Activated CD4-positive, alpha-beta T cell treated with anti-CD3 and anti-CD28 coated beads, Interleukin-2, amount 50 U/mL, for 4 hours (primary cell): ENCODE measurements around the gene DOCK10.

ENCODE experiments used
- DNase-seq, 2 experiments: peaks; one replicate each; pipeline ENCODE4 v3.0.0-alpha.2; 2020

The DOCK10 gene

DNA sequence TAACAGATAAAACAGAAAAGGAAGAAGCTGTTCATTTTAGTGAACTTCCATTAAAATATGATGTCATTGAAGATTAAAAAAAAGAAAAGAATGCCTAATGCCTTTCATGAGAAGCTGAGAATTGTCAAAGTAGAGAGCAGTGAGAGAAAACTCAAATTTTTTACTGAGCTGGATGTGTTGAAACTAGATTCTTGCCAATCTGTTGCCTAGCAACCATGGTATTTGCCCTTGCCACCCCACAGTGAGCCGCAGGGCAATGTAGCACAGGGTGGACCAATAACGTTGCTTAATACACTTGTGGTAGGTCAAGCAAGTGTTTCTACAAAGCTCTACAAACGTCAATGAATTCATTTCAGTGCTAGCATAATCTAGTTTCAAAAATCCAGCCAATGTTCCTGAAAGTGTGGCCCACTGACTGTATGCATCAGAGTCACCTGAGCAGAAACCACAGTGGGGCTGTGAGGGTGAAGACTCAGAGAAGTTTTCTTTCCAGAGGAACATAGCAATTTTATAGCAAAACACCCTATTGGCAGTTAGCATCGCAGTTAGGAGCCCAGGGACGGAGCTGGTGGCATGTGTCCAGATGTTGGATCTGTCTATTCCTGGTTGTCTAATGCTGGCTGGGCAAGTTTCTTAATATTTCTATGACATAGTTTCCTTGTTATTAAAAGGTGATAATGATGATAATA, 132.2 kb downstream of the DOCK10 start:
- DNase-seq, result no peak

DNA sequence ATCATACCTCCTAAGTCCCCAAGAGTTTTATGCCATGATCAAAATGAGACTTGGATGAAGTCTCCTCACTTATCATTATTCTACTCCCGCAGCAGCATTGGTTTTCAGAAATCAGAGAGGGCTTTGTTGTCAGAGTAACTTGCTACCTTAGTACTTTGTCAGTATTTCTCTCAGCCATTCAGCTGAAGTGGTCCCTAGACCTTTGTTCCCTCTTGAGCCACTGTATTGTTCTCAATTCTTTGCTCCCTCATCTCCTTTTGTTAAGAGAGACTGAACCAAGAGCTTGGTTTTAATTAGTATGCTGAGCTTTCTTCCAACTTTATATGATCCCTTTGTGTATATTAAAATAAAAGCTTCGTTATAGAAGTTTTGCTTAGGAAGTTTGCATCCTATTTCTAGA, 133.4 kb downstream of the DOCK10 start:
- DNase-seq, result no peak

DNA sequence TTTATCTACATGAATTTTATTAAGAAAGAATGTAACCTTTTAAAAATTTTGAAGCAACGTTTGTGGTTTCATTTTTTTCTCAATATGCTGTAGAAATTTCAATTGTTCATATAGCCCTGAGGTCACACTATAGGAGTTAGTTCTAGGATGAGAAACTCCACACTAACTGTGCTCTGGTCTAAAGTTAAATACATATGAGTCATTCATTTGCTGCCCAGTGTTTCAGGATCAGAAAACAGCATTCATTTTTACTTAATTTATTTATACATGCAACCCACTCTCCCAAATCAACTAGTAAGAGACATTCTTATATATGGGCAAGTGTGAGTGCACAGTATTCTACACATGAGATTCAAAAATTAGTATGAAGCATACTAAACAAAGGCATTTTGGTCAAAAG, 137.9 kb downstream of the DOCK10 start:
- no peak for DNase-seq

DNA sequence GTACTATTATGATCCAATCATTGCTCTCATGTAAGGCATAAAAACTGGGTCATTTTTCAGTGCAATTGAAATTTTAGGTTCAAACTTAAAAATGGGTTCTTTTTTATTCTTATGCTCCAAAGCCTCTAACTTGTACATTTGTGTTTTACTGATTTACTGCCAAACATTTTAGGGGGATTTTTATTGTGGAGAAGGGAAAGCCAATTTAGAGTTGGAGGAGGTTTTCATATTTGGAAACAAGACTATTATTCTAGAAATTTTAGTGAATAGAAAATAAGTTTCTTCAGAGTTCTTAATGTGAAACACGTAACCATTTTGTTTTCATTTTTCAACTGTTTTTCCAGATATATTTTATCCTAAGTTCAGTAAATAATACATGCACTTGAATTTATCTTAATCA, 138.6 kb downstream of the DOCK10 start:
- DNase-seq, result no peak

DNA sequence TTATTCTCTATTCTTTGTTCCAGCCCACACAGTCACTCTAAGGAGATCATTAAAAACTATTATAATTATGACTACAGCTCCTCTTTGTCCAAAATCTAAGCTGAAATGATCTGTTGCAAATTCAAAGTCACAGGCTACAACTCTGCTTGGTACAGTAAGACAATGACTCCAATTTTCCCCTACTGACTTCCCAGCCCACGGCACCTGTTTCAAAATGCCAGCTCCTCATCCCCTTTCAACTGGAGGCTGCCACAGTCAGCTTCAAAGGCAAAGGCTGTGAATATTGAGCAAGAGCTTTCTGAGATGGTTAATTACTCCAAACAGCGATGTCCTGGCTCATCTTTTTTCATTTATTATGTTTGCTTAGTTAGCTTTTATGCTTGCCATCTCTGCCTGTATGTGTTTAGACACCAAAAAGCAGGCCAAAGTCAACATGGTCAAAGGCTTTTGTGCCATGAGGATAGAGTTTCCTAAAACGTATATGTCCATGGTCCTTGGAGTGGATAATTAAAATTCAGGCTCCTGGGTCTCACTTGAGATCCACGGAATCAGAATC, 141.1 kb downstream of the DOCK10 start:
- DNase-seq, result peak; percentile 10 to 22

DNA sequence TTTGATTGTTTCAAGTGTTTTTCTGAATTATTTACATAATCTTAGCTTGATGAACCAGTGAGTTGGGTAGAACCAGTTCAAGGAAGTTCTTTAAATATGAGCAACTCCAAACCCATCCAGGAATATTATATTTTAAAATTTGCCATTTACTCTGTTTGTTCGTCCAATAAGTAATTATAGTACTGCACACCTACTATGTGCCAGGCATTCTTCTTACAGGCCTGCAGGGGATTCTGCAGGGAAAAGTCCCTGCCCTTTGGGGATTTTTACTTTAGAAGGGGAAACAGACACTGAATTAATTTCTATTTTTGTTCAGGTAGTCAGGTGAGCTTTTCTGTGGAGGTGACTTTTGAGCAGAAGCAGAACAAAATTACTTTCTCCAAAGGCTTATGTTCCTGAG, 146.9 kb downstream of the DOCK10 start:
- DNase-seq, result no peak

DNA sequence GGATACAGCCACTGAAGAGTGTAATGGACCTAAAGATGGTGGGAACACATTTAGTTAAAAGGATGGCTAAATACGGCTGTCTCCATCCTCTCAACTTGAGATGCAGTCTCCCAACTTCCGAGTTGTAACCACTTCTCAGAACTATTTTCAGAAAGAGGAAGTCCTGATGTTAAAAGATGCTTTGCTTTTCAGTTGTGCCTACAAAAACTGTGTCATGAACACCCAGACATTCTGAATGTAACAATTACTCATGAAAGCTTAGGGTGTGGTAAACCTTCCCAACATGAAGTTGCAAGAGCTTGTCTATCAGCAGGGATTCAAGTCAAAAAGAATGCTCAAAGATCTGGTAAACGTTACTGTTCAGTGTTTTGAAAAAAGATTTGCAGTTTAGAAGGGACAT, 147.9 kb downstream of the DOCK10 start:
- no peak for DNase-seq

DNA sequence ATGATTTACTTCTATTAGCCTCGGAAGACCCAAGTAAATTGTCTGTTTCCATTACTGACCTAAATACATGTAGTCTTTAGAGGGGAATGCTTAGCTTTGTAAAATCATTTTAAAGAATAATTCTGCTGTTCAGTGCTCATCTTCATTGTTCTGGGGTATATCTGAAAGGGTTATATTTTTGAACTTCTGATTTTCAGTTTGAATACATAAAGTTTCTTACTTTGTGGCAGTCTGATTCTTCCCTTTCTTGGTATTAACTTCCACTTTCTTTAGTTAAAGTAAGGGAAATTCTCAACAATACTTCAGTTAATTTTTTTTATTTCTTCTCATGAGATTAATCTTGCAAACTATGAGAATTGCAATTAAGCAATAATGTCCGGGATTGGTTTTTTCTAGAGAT, 148.4 kb downstream of the DOCK10 start:
- no peak for DNase-seq

DNA sequence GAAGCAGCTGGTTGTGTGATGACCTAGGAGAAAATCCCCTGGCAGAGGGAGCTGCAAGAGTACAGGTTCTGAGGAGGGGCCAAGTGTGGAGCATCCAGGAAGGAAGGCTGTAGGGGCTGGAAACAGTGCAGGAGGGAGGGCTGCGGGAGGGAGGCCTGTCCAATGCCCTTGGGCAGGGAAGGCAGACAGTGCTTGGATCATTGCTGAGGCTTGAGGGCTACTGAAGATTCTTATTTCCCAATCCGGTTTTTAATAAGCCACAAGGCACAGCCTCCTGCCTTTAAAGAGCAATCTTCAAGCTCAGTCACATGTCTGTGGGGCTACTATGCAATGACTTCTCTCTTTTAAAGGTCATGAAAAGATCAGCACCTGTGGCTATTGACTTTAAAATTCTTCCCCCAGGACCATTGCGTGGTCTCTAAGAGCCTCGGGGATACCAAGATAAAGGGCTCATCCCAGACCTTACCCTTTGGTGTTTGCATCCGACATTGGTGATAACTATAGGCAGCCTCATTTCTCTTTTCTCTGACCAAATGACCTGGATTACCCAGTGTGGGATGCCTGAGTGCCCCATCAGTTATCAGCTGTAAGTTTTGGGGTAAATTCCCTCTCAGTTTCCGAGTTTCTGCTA, 149.6 kb downstream of the DOCK10 start:
- DNase-seq, result no peak

DNA sequence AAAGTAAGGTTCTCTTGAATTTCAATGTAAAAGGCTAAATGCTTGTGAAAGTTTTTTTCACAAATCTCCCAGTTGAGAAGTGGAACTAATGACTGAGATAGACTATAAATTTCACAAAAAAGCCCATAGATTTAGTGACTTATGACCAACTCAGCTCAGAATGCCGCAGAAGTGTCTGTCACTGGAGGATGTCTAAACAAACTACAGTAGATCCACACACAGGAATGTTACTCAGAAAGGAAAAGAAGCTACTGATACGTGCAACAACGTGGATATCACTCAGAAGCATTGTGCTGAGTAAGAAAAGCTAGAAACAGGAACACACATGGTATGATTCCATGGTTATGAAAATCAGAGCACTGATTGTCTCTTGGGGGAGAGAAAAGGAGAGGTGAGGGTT, 151.9 kb downstream of the DOCK10 start:
- DNase-seq, result no peak

DNA sequence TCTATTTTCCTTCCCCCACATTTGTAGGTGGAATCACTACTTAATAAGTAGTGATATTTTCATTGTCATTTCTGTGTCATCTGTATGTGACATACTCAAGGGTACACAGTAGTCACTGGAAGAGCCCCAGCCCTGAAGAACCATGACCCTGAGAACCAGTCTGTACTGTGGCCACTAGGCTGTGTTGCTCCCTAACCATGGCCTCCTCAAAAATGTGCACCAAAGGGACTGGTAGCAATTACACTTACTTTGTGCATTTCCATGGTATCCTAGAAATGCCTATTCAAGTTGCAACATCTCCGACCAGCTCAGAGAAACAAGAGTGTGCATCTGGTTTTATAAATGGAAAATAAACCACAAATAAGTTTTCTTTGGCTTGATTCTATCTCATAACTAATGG, 155.1 kb downstream of the DOCK10 start:
- DNase-seq, result no peak

DNA sequence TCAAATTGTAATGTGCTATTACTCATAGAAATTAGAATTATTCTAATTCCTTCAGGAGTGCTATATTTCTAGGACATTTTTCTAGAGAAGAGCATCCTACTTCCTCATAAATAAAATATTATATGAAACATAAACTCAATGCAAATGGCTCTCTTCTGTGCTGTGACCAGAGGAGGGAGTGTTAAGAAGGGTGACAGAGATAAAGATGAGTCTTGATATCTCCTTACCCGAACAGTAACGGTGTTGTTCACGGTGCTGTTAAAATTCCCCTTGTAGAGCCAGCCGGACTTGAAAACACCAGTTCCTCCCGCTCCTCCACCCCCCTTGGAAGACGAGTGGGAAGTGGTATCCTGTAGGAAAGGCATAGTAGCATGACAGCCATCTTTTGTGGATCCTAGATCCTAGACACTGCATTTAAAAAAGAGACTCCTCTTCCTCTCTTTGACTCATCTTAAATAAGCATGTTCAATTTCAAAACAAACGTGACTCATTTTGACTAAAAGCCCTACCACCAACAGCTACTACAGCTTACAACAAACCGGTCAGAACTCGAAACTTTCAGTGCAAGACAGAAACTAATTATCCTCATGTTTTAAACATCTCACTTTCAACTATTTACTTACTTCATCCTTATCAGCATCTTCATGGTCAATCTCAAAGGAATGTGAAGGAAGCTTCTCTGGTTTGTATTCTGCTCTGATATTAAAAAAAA, 156.3 kb downstream of the DOCK10 start:
- DNase-seq, result no peak

DNA sequence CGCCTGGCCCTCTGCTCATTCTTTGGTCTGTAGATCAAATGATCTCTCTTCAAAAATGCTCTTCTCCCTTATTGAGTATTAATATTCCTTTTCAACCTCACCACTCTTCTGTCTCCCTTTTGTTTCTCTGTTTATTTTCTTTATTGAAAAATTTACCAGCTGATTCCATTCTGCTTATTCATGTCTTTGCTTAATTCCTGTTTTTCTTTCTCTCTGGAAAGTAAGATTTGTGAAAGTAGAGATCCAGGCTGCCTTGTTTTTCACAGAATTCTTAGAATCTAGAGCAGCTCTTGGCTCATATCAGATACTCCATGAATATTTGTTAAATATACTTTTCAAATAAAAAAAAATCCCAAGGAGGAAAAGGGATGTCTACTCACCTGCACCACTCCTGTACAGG, 157.0 kb downstream of the DOCK10 start:
- no peak for DNase-seq

DNA sequence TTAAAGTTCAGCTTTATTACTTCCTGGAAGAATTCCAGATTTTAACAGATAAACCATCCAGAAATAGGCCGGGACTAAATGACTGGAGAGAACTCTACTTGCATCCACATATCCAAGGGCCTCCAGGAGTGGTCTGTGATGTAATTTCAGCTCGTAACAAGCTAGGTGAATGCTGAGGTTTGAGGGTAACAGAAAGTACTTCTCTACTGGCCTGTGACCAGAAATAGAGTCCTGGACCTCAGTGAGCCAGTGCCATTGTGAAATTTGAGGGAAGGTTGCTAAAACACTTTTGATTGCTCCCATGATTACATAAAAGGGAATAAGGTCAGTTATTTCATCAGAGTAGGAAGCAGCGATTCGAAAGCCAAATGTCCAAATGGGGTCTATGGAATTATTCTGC, 158.1 kb downstream of the DOCK10 start:
- no peak for DNase-seq

DNA sequence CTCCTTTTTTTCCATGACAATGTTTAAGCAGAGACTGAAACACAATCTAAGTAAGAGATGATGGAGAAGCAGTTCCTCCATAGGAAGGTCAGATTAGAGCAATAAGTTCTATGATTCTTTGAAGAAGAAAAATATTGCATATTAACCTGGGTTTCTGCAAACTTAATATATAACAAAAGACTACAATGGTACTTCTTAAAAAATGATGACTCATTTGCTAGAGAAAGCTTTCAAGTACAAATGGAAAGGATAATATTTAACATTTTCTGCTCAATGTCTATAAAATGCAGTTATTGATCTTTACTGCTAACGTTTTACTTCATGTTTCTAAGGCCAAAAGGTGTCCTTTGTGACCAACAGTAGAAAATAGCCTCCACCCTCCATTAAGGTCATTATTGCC, 158.6 kb downstream of the DOCK10 start:
- DNase-seq, result no peak

DNA sequence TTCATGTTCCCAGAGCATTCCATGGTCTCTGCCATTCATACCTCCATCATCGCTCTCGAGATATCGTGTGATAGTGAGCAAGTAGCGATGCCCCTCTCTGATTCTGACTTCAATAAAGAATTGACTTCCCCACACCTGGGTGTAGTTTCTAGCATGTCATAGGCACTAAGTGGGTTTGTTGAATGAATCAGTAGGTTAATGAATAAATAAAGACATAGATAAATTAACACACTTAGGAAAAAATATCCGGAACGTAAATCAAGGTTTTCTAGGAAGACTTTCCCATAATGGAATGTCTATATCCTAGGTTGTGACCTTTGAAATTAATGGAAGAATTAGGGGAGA, 159.1 kb downstream of the DOCK10 start:
- DNase-seq, result no peak

DNA sequence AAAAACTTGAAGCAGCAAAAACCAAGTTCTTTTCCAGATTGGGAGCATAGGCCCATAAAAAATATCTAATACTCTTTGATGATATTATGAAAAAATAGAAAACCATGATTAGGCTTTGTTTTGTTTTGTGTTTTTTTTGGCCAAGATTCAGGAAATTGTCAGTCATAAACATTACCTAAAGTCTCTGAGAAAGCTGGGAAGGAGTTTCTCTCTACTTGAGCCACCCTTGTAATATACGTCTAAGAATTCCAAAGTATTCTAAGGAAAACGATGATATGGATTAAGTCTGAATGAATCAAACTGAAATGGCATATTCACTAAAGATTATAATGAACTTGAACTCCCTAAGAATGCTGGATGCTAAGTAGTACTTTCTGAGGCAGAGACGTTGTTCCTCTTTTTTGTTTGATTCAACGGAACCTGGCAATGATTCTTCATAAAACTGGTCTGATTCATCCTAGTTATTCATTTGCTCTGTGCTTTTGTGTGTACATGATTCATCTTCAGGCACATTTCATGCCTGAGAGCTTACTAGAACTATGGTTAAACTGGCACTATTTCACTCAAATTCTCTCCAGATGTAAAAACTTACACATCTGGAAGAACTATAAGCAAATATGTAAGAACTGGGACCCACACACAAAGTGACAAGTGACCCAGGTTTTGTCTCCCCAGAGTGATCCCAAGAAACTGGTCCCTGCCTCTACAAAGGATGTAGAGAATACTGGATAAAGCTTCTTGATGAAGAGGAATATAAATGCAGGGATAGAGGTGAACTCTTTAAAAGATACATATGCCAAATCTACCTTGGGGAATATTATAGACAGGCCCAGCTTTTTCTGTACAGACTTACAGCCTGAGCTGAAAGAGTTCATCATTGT, 159.7 kb downstream of the DOCK10 start:
- DNase-seq, result no peak

DNA sequence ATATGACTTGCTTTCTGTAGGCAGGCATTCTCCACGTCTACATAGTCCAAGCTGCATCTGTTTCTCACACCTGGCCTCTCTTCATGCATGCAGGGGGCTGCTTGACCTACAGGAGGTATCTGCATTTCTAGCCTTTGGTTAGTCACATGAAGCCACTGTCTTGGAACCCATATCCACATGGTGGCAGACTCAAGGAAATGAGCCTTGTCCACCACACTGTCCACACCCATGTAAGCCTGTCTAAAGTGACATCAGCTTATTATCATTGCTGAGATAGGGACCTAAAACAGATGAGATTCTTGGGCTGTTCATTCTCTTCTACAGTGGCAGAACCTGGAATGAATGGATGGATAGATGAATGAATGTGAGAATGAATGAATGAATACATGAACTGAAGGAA, 160.4 kb downstream of the DOCK10 start:
- no peak for DNase-seq

DNA sequence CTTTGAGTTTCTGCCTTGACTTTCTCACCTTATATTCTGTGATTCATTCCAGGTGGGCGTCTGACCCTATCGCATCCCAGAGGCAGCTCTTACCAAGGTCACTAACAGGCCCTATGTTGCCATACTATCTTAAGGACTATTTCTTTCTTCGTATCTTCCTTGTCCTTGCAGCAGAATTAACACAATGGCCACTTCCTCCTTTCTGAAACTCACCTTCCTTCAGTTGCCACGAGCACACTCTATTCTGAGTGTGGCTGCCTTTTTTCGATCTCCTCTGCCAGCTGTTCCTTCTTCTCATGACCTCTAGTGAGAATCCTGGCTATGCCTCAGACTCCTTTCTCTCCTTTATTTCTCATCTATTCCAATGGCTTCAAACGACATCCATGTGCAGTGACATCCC, 165.7 kb downstream of the DOCK10 start:
- no peak for DNase-seq

DNA sequence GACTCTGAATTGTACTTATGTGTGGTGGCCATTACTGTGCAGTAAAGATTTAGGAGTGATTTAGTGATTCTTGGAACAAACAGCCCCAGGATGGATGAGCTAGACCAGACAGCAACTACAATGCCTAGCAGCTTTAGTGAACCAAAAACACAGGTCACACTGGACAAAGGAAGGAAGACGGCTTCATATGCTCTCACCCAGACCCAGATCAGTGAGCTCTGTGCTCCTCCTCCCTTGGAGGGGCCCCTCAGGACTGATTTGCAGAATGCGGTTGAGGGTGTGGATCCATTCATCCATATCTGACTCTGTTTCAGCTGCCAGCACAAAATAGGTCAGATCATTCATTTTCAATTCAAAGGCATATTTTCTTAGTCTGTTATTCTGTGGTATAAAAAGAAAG, 166.4 kb downstream of the DOCK10 start:
- DNase-seq, result no peak

DNA sequence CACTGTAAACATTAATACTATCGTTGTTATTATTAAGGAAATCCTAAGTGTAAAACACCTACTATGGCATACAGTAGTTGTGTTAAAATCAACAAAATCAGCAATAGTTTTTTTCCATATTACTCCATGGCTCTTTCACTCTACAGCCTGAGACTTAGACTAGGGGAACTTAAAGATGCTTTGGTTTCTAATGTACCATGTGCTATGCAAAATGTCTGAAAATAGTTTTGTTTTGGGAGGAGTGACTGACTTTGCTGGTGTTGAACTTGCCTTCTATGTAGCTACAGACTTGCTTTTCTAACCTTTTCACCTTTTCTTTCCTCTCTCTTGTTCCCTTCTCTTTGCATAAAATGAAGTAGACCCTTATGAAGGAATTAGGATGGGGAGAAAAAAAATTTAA, 167.1 kb downstream of the DOCK10 start:
- DNase-seq, result no peak

DNA sequence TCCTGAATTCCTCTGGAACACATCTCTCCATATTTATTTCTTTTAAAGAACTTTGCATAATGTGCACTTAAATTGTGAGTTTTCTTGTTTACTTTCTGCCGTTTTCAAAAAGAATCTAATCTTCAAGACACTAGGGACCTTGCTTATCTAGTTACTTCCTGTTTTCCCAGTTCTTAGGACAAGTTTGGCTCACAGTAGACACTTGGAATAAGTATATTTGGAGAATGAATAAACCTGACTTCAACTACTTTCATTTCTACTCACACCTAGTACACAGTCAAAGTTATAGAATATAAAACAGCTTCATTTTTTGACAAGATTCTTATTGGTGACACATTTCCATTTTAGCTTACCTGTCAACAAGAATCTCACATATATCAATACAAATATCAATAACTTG, 170.5 kb downstream of the DOCK10 start:
- DNase-seq, result no peak

DNA sequence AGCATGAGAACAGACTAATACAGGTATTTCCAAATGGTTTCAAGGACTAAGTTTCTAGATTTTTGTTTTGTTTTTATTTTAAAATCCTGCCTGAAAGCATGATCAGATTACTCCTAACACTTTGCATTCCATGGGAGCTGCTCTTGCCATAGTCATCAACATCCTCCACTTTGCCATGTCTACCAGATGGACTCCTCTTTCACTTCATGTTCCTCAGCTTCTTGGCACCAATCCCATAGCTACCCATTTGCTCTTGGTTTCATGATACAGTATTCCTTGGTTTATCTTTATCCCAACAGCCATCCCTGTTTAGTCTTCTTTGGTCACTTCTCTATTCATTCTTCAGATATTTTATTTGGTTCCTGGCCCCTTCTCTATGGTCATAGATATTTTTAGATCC, 171.9 kb downstream of the DOCK10 start:
- DNase-seq, result no peak
